A673 (cell line): ENCODE measurements around the gene GABARAPL2.

ENCODE experiments used
- CTCF ChIP-seq: fragments of 300-800, 200-600 bp; sonication (generic); conservative IDR thresholded peaks from 2 replicates; pipeline ENCODE4 v1.5.1; 2017; ENCODE audit warnings: low read depth, mild to moderate bottlenecking, antibody characterized with exemption, low read length, moderate library complexity, mixed read lengths
- EZH2 ChIP-seq: fragments of 200-600 bp; sonication (generic); IDR thresholded peaks from 2 replicates; pipeline ENCODE4 v1.6.1; 2017; ENCODE audit warnings: borderline replicate concordance, low read depth, mild to moderate bottlenecking, mixed read lengths, antibody characterized with exemption, low read length; ENCODE audit not compliant: poor library complexity, severe bottlenecking

GRCh38 chr16:75555707-75556430 is 10.3 kb upstream of the GABARAPL2 start, which contains the start of gene TMEM231:
- TF ChIP-seq EZH2 (no peak), CTCF (no peak)
